GM12878 (cell line): ENCODE data around the gene BGLAP. TPM values are rescaled to one million over a fixed set of nuclear protein-coding genes. Genes with fewer than 3 reads are reported as not detected.

Experiments
- ATAC-seq: fragments of 200-7000 bp; cut with Tn5 transposase; 3 replicates; pipeline ENCODE4 v1.9.1; 2020; ENCODE audit warnings: mild to moderate bottlenecking, moderate library complexity
- BruUV-seq: library from RNA; stranded (reverse); fragments of 400-500 nt; replicated peaks from 2 replicates; lab custom pipeline; 2021; lab: Mats Ljungman, UMichigan
- CTCF ChIA-PET: fragments of 300-600 bp; sonication (Branson Sonifier 250); formaldehyde crosslinking; extraction: SDS; loops from one replicate; lab custom pipeline; 2021; ENCODE audit warnings: inconsistent platforms; lab: Yijun Ruan, JAX
- POLR2A ChIA-PET: fragments of 350-600 bp; formaldehyde crosslinking; extraction: SDS; loops from one replicate; lab custom pipeline; 2021; ENCODE audit warnings: inconsistent platforms; lab: Charles Lee
- RAD21 ChIA-PET: fragments of 300-600 bp; sonication (Branson Sonifier 250); formaldehyde crosslinking; loops from one replicate; lab custom pipeline; 2023; ENCODE audit warnings: antibody characterized with exemption; ENCODE audit not compliant: unreplicated experiment; lab: Charles Lee
- SMC1A ChIA-PET: fragments of 300-600 bp; sonication (Branson Sonifier 250); formaldehyde crosslinking; loops from one replicate; lab custom pipeline; 2023; ENCODE audit not compliant: unreplicated experiment, uncharacterized antibody; lab: Charles Lee
- DNase-seq: peaks from one replicate; pipeline ENCODE4 v3.0.0-alpha.2; 2011; ENCODE audit warnings: low read depth, low spot score
- FAIRE-seq: peaks from 3 replicates; lab custom pipeline; 2011; peaks lifted over from hg19 to GRCh38; lab: Jason Lieb, UNC
- H2AFZ ChIP-seq: 2 replicates; pipeline ENCODE4 v1.6.0; 2011; ENCODE audit warnings: low read depth, low read length, control low read depth; ENCODE audit not compliant: control insufficient read depth
- H3K27ac ChIP-seq: 2 replicates; pipeline ENCODE4 v1.5.1; 2011; ENCODE audit warnings: control low read depth; ENCODE audit not compliant: control insufficient read depth, insufficient read depth
- H3K27me3 ChIP-seq, 2 experiments: replicated peaks in 1 of 2; 2 replicates each; pipeline versions ENCODE4 v1.6.0 to v1.6.1; 2011; ENCODE audit warnings: low read length in 1 of 2; ENCODE audit not compliant: control insufficient read depth in 2 of 2, insufficient read depth in 2 of 2
- H3K36me3 ChIP-seq, 2 experiments: 2 replicates each; pipeline ENCODE4 v1.5.1; 2011; ENCODE audit warnings: low read length in 1 of 2; ENCODE audit not compliant: control insufficient read depth in 2 of 2, insufficient read depth in 2 of 2
- H3K4me1 ChIP-seq: 2 replicates; pipeline ENCODE4 v1.6.1; 2011; ENCODE audit warnings: mild to moderate bottlenecking, low read length, moderate library complexity, mixed read lengths; ENCODE audit not compliant: control insufficient read depth, insufficient read depth
- H3K4me2 ChIP-seq: 2 replicates; pipeline ENCODE4 v1.6.0; 2011; ENCODE audit warnings: control low read depth; ENCODE audit not compliant: control insufficient read depth, insufficient read depth
- H3K4me3 ChIP-seq: fragments of 200-600 bp; sonication (generic); 2 replicates; pipeline ENCODE4 v1.5.1; 2016
- H3K79me2 ChIP-seq: 2 replicates; pipeline ENCODE4 v1.6.0; 2011; ENCODE audit warnings: low read length; ENCODE audit not compliant: control insufficient read depth, insufficient read depth
- H3K9ac ChIP-seq: 2 replicates; pipeline ENCODE4 v1.8.0; 2011; ENCODE audit warnings: low read length, control low read depth, mixed read lengths; ENCODE audit not compliant: control insufficient read depth, insufficient read depth
- H3K9me3 ChIP-seq: replicated peaks from 3 replicates; pipeline ENCODE4 v1.5.1; 2011; ENCODE audit warnings: mild to moderate bottlenecking, low read length; ENCODE audit not compliant: control insufficient read depth, insufficient read depth
- H4K20me1 ChIP-seq: 2 replicates; pipeline ENCODE4 v1.6.0; 2011; ENCODE audit not compliant: control insufficient read depth, insufficient read depth
- BCL11A ChIP-seq: IDR thresholded peaks from 2 replicates; pipeline ENCODE4 v1.6.1; 2011; ENCODE audit warnings: low read depth, low read length
- CHD4 ChIP-seq: fragments of 200-600 bp; sonication (generic); IDR thresholded peaks from 2 replicates; pipeline ENCODE4 v1.6.1; 2016; ENCODE audit warnings: mild to moderate bottlenecking
- HSF1 ChIP-seq: fragments of 150-350 bp; IDR thresholded peaks from 2 replicates; pipeline ENCODE4 v1.6.1; 2014; ENCODE audit warnings: mild to moderate bottlenecking, low read depth, low read length
- JUNB ChIP-seq: IDR thresholded peaks from 2 replicates; pipeline ENCODE4 v1.6.1; 2016; ENCODE audit warnings: antibody characterized with exemption, mild to moderate bottlenecking
- POLR2A ChIP-seq: IDR thresholded peaks from 2 replicates; pipeline ENCODE4 v1.6.1; 2011; ENCODE audit warnings: low read depth, mild to moderate bottlenecking, low read length
- POLR2AphosphoS2 ChIP-seq: IDR thresholded peaks from 2 replicates; pipeline ENCODE4 v1.6.1; 2011; ENCODE audit warnings: low read depth, mild to moderate bottlenecking, low read length, improper control_type of control experiment, moderate library complexity
- TCF12 ChIP-seq: IDR thresholded peaks from 2 replicates; pipeline ENCODE4 v1.6.1; 2011; ENCODE audit warnings: low read depth, mild to moderate bottlenecking, low read length
- WGBS: methylation state at CpG from one replicate; pipeline ENCODE4 v1.1.6; 2016; ENCODE audit warnings: low lambda C conversion rate; ENCODE audit not compliant: insufficient replicate concordance, insufficient coverage; ENCODE audit errors: missing lambda C conversion rate; 5-methylcytosine and 5-hydroxymethylcytosine counted together
- in situ Hi-C: fragments of 300-500 bp; cut with MboI; formaldehyde crosslinking; loops from 9 replicates; pipeline ENCODE4 v1.14.3; 2018; ENCODE audit warnings: mixed read lengths
- intact Hi-C: fragments of 100-400 bp; cut with micrococcal nuclease; formaldehyde crosslinking; loops from one replicate; pipeline ENCODE4 v1.14.2; 2022; ENCODE audit not compliant: unreplicated experiment
- polyA plus RNA-seq, 11 experiments: library from polyadenylated mRNA; depleted of rRNA in 4 of 11; unstranded in 6 of 11; stranded (reverse) in 5 of 11; fragments of >200 nt; fragmentation: Nextera tagmentation in 4 of 11; fragmentation: Illumina TruSeq in 1 of 11; extraction: Ambion mirVana in 4 of 11; extraction: Trizol in 1 of 11; gene quantifications; 1 replicate in 1 of 11; 2 replicates in 10 of 11; pipeline versions ENCODE4 v1.2.1 to v1.2.3, GENCODE V29; 2011 to 2016; ENCODE audit warnings: inconsistent platforms in 2 of 11, missing spikeins in 2 of 11, low read depth in 1 of 11
- total RNA-seq, 4 experiments: library from RNA; depleted of rRNA in 3 of 4; stranded (reverse); fragments of >200 nt in 3 of 4; fragmentation: Illumina TruSeq in 1 of 4; extraction: Trizol in 1 of 4; gene quantifications; 2 replicates each; pipeline versions ENCODE4 v1.2.1 to v1.2.3, GENCODE V29; 2013 to 2021

Gene BGLAP
- total and polyA plus RNA-seq, 10 of the 15 experiments (the other 5 are each of a cell fraction or from before 2014, with no cell fraction given), result 0.20 to 1.8 (median 0.40) TPM; not detected in 3

GRCh38 chr1:156200044-156200443 lies 41.9 kb upstream of the BGLAP start:
- TF ChIP-seq JUNB (no peak), POLR2AphosphoS2 (no peak), BCL11A (no peak), HSF1 (no peak), POLR2A (0 out of 2 replicates have a peak, but pooled peaks have one; percentile 23)
- intact Hi-C loops, result no loop called here
- ChIA-PET SMC1A (interaction anchor here (2.1 to 6.5 kb wide), 5 partner anchors 12 to 53 kb away, joined by 6 to 50 read pairs (median 32); partner anchors contain the start of genes PMF1 and SEMA4A), CTCF (interaction anchor here (0.6 to 7.2 kb wide), 8 partner anchors 13 to 254 kb away, joined by 3 to 76 read pairs (median 9); partner anchors contain the start of genes PMF1 and SEMA4A), POLR2A (interaction anchor here (0.6 to 11.8 kb wide), 5 partner anchors 12 to 49 kb away, joined by 4 to 158 read pairs (median 4); partner anchors contain the start of genes PMF1 and SEMA4A), RAD21 (interaction anchor here (2.5 to 7.4 kb wide), 4 partner anchors 12 to 49 kb away, joined by 9 to 139 read pairs (median 54); partner anchors contain the start of genes PMF1 and SEMA4A)
- H3K9ac ChIP-seq, result no peak overlapping the region
- H3K4me1 ChIP-seq, result peaks cover 11% of the 10 kb centered on the region
- FAIRE-seq, result no peak
- peaks cover 8 to 15% of the 10 kb centered on the region in 2 experiments; a peak in 3 of 4 replicates for H3K36me3 ChIP-seq
- H3K27me3 ChIP-seq, result no peaks in the 10 kb centered on the region
- in situ Hi-C loops, result no loop called here
- H2AFZ ChIP-seq, result no peak overlapping the region
- no peak overlapping the region for H3K4me3 ChIP-seq
- 90% methylated on average over 8 of the region's 8 CpGs for WGBS
- BruUV-seq, result no TSS peak
- peaks cover 73% of the 10 kb centered on the region for H3K79me2 ChIP-seq
- no peaks in the 10 kb centered on the region for H4K20me1 ChIP-seq
- peak overlapping the region; percentile 38 for H3K4me2 ChIP-seq
- H3K27ac ChIP-seq, result no peak overlapping the region
- no peak for ATAC-seq
- no peaks in the 10 kb centered on the region for H3K9me3 ChIP-seq
- DNase-seq, result no peak

GRCh38 chr1:156203331-156203730 lies 38.7 kb upstream of the BGLAP start:
- intact Hi-C loops, result no loop called here
- DNase-seq, result no peak
- no peak for FAIRE-seq
- no peak for TF ChIP-seq CHD4
- no peak for TF ChIP-seq TCF12
- no peak overlapping the region for H3K9ac ChIP-seq
- ChIA-PET RAD21 (interaction anchor here (2.7 kb wide), 1 partner anchor 22 kb away, joined by 8 read pairs; no protein-coding TSS in a partner anchor), SMC1A (interaction anchor here (0.7 to 3.5 kb wide), 3 partner anchors 10 to 23 kb away, joined by 3 to 16 read pairs (median 5); partner anchors contain the start of gene PMF1), CTCF (interaction anchor here (1.2 kb wide), 1 partner anchor 9 kb away, joined by 3 read pairs; the partner anchor contains the start of gene PMF1), POLR2A (interaction anchor here (1.0 to 11.8 kb wide), 2 partner anchors 8 to 9 kb away, joined by 6 to 139 read pairs; partner anchors contain the start of genes PMF1 and SLC25A44)
- no peak overlapping the region for H3K27ac ChIP-seq
- H3K27me3 ChIP-seq, result no peaks in the 10 kb centered on the region
- in situ Hi-C loops, result no loop called here
- ATAC-seq, result no peak
- no peak overlapping the region; the same call in 1 of the 2 replicates for H3K4me2 ChIP-seq
- H3K9me3 ChIP-seq, result no peaks in the 10 kb centered on the region
- no peaks in the 10 kb centered on the region for H4K20me1 ChIP-seq
- H3K79me2 ChIP-seq, result peaks cover 44% of the 10 kb centered on the region
- H3K4me3 ChIP-seq, result no peak overlapping the region
- peaks cover 12 to 26% of the 10 kb centered on the region in 2 experiments for H3K36me3 ChIP-seq
- H3K4me1 ChIP-seq, result peaks cover 5% of the 10 kb centered on the region
- H2AFZ ChIP-seq, result no peak overlapping the region
- no TSS peak for BruUV-seq
